Measurements from ENCODE around the gene DUSP7. TPM values are rescaled to one million over a fixed set of nuclear protein-coding genes. Genes with fewer than 3 reads are reported as not detected.

The DUSP7 gene
- polyA plus RNA-seq, 1 experiment = 17.8 TPM

DNA sequence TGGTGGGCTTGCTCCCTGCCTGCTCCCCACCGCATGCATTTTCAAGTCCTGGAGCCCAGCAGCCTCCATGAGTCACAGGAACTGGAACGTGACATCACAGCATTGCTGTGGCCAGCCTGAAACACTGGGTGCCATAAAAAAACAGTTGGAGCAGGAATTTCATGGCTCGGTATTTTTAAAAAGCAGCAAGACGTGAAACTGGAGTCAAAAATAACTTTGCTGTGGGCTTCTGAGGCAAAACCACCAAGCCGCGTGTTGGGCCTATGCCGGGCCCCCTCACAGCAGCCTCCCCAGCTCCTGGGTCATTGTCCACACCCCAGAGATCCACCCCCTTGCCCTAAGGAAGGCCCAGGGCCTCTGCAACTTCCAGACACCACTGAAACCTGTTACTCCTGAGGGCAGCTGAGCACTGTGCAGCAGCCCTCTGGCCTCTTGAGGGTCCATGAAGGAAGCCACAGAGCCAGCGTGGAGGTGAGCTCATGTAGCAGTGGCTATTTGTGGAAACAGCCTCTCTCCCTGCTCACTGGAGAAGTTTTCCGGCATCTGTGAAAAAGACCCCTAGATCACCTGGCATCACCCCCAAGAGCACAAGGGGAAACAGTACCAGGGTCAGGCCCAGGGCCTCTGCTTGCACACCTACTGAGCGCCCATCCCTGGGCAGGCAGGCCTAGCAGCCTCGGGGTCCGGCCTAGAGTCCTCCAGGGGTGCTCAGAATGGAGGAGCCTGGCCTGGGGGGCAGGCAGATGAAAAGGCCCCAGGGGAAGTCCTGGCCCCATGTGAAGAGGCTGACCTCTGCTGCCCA, 34.0 kb upstream of the DUSP7 start:
- Histone ChIP-seq H3K27ac (ENCODE audit: low read depth, low read length) (peak overlapping the region; percentile 99), H3K4me3 (ENCODE audit: low read depth, low read length) (no peak overlapping the region), H3K27me3 (ENCODE audit: control insufficient read depth, insufficient read depth, low read length) (no peaks in the 10 kb centered on the region), H3K9me3 (ENCODE audit: control insufficient read depth, insufficient read depth, low read length) (no peaks in the 10 kb centered on the region)
- ChIA-PET CTCF (interaction anchor here (1.0 kb wide), 1 partner anchor 249 kb away, joined by 3 read pairs; no protein-coding TSS in a partner anchor), POLR2A (interaction anchor here (1.7 kb wide), 1 partner anchor 34 kb away, joined by 7 read pairs; the partner anchor contains the start of gene DUSP7)
- peak; percentile 60 for DNase-seq (ENCODE audit: low read depth, low spot score)
- TF ChIP-seq, protein P1, sequence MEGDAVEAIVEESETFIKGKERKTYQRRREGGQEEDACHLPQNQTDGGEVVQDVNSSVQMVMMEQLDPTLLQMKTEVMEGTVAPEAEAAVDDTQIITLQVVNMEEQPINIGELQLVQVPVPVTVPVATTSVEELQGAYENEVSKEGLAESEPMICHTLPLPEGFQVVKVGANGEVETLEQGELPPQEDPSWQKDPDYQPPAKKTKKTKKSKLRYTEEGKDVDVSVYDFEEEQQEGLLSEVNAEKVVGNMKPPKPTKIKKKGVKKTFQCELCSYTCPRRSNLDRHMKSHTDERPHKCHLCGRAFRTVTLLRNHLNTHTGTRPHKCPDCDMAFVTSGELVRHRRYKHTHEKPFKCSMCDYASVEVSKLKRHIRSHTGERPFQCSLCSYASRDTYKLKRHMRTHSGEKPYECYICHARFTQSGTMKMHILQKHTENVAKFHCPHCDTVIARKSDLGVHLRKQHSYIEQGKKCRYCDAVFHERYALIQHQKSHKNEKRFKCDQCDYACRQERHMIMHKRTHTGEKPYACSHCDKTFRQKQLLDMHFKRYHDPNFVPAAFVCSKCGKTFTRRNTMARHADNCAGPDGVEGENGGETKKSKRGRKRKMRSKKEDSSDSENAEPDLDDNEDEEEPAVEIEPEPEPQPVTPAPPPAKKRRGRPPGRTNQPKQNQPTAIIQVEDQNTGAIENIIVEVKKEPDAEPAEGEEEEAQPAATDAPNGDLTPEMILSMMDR (IDR thresholded peaks at IDR 0.05; ENCODE audit: low read depth, low read length) = no peak

DNA sequence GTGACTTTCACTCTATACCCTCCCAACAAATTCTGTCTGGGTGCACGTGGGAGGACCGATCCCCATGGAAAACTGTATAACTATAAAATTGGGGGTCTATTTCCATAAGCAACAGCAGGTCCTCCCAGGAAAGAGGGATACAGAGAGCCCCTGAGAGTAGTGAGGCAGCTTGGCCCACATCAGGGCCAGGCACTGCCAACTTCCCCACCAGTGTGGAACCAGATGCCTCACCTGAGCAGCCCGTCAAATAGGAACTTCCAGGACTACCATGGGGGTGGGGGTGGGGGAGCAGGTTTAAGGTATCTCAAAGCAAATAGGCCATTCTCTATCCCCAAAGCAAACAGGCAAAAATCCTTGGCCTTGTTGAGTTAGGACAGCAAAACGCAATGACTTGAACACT, 33.3 kb upstream of the DUSP7 start:
- TF ChIP-seq, protein P1 (IDR thresholded peaks at IDR 0.05; ENCODE audit: low read depth, low read length) = no peak
- H3K9me3 ChIP-seq (ENCODE audit: control insufficient read depth, insufficient read depth, low read length) = no peaks in the 10 kb centered on the region
- DNase-seq (ENCODE audit: low read depth, low spot score) = no peak
- CTCF ChIA-PET = interaction anchor here (1.0 kb wide), 1 partner anchor 250 kb away, joined by 3 read pairs; no protein-coding TSS in a partner anchor
- H3K27me3 ChIP-seq (ENCODE audit: control insufficient read depth, insufficient read depth, low read length) = no peaks in the 10 kb centered on the region
- H3K27ac ChIP-seq (ENCODE audit: low read depth, low read length) = peak overlapping the region; percentile 99
- POLR2A ChIA-PET = no interaction called here
- H3K4me3 ChIP-seq (ENCODE audit: low read depth, low read length) = no peak overlapping the region

DNA sequence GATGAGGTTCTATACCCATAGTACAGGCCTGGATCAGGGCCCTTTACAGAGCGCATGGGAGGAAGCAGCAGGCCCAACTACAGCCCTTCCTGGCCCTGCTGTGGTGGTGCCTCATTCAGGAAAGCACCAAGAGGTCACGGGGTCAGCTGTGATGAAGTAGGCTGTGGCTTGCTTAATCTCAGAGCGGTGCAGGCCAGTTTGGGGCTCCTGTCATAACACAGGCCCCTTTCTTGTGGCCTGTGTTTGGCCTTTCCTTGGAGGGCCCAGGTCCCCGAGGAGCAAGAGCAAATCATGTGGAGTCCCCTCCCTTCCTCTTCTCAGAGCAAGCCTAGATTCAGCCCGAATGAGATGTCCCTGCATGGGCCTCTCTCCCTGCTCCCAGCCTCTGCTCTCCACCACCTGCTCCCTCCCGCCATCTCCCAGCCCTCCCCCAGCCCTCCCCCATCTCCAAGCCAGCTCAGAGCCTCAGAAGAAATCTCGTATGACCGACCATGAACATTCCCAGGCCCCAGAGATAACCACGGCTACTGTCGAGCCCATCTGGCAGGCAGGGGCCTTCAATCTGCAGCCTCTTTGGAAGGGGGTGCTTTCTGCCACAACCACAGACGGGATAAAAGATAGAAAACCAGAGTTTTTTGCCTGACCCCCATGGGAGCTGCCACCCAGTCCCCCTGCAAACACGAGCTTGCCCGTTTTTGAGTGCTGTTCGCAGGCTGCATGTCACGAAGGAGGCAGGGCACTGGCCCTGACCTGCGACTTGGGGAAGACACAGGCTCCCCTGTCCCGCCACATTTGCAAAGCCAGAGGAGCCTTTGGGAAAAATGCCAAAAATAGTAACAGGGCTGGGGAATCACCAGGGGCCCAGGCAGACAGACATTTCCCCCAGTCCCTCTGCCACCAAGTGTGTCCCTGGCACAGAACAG, 32.3 kb upstream of the DUSP7 start:
- Histone ChIP-seq H3K4me3 (ENCODE audit: low read depth, low read length) (no peak overlapping the region), H3K27me3 (ENCODE audit: control insufficient read depth, insufficient read depth, low read length) (no peaks in the 10 kb centered on the region), H3K9me3 (ENCODE audit: control insufficient read depth, insufficient read depth, low read length) (no peaks in the 10 kb centered on the region), H3K27ac (ENCODE audit: low read depth, low read length) (peak overlapping the region; percentile 31)
- TF ChIP-seq, protein P1 (IDR thresholded peaks at IDR 0.05; ENCODE audit: low read depth, low read length) = no peak
- no peak for DNase-seq (ENCODE audit: low read depth, low spot score)
- ChIA-PET CTCF (interaction anchor here (0.6 kb wide), 1 partner anchor 45 kb away, joined by 3 read pairs; no protein-coding TSS in a partner anchor), POLR2A (no interaction called here)

DNA sequence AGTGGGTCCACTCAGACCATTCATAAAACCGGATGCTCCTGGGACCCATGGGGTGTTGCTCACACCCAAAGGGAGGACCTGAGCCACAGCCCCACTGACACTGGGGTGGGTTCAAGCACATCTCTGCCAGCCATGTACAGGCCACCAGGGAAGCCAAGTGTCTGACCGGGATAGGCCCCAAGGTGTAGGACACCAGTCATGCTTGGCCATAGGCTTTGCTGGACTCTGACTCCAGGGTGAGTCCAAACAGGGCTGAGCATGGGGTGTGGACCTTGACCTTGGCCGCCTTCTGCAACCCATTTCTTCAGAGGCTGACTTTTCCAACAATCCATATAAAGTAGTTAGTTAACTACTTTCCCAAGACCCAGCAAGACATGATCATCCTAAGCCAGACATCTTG, 31.4 kb upstream of the DUSP7 start:
- ChIA-PET CTCF (interaction anchor here (0.6 to 1.2 kb wide), 3 partner anchors 13 to 114 kb away, joined by 3 read pairs; partner anchors contain the start of gene ABHD14B), POLR2A (interaction anchor here (0.5 kb wide), 1 partner anchor 20 kb away, joined by 3 read pairs; no protein-coding TSS in a partner anchor)
- Histone ChIP-seq H3K27me3 (ENCODE audit: control insufficient read depth, insufficient read depth, low read length) (no peaks in the 10 kb centered on the region), H3K4me3 (ENCODE audit: low read depth, low read length) (no peak overlapping the region), H3K9me3 (ENCODE audit: control insufficient read depth, insufficient read depth, low read length) (no peaks in the 10 kb centered on the region), H3K27ac (ENCODE audit: low read depth, low read length) (no peak overlapping the region)
- TF ChIP-seq, protein P1 (IDR thresholded peaks at IDR 0.05; ENCODE audit: low read depth, low read length) = no peak
- no peak for DNase-seq (ENCODE audit: low read depth, low spot score)

All from AG04450 (cell line).